Measurements from ENCODE around the gene SHROOM2. TPM values are rescaled to one million over a fixed set of nuclear protein-coding genes. Genes with fewer than 3 reads are reported as not detected.

Gene SHROOM2
- polyA plus RNA-seq, 3 donors, result 17.2 to 19.9 (median 19.8) TPM

- DNase-seq, result no peak
Observed at GRCh38 chrX:9888953-9889470, 102.8 kb downstream of the SHROOM2 start.

DNA sequence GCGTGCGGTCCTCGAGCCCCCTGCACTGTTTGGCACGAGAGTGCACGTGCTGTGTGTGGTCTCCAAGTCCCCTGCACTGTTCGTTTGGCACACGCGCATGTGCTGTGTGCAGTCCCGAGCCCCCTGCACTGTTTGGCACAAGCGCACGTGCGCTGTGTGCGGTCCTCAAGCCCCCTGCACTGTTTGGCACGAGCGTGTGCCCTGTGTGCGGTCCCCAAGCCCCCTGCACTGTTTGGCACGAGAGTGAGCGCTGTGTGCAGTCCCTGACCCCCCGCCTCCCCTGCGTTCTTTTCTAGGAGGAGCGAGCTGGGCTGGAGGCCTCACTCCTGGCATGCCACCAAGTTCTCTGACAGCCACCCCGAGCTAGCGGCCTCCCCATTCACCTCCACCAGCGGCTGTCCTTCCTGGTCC, 104.5 kb downstream of the SHROOM2 start:
- no peak for DNase-seq

DNA sequence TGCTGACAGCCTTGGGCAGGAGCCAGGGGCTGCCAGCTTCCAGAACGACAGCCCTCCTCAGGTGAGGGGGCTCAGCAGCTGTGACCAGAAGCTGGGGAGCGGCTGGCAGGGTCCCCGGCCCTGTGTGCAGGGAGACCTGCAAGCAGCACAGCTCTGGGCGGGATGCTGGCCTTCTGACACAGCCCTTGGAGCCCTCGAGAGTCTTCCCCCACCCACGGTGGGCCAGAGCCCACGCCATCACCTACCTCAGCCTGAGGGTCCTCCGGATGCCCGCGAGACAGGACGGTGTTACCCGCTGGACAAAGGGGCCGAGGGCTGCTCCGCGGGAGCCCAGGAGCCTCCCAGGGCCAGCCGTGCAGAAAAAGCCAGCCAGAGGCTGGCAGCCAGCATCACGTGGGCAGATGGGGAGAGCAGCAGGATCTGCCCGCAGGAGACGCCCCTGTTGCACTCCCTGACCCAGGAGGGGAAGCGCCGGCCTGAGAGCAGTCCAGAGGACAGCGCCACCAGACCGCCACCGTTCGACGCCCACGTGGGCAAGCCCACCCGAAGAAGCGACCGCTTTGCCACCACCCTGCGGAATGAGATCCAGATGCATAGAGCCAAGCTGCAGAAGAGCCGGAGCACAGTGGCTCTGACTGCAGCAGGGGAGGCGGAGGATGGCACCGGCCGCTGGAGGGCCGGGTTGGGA, 109.1 kb downstream of the SHROOM2 start:
- DNase-seq, result no peak

DNA sequence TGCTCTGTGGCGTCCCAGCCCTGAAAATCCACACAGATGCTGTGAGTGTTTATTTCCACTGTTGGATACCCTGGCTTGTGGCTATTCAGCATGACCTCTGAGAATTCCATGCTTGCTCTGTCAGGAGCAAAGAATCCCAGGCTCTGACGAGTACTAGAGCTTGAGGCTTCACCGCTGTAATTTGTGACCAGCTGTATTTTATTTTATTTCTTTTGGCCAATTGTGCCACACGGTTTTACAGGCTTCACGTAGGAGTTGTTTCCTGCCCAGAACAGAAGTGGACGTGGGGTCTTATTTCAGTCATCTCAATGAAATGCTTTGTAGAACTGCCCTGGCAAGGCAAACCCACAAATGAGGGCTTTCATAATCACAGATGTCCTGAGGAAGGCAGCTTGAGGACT, 111.5 kb downstream of the SHROOM2 start:
- DNase-seq, result no peak

GRCh38 chrX:9899640-9900111, 113.4 kb downstream of the SHROOM2 start:
- DNase-seq, result peak; percentile 63

DNA sequence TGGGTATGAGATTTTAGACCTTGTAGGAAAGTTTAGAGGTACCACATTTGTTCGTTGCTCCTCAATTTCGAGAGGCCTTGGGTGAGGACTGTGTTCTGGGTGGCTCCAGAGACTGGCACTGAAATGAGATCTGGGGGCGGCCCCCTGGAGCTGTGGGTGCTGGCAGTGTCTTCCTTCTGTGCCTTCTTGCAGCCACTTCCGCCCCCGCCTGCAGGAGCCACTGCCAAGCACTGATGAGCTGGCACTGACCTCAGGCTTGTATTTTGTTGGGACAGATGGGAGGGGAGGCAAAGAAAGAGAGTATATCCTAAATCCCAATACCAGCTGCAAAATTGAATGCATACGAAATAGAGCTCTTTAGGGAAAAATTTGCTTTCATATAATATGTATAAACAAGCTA, 116.4 kb downstream of the SHROOM2 start:
- DNase-seq, result no peak

DNA sequence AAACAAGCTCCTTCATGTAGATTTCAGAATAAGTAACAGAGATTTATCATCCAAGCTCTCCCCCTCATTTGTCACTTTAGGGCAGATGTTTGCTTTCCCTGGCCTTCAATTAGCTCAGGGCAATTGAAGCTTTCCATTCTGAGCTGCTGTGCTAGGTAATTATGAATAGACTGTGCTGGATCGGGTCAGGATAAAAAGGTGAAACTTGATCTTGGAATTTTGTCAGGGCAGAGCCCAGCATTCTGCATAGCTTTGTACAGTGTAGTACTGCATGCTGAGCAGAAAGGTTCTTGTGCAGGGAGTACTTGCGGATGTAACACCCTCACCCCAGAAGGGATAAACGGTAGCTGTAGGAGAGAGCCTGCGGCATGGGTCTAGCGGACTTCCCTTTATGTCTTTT, 116.9 kb downstream of the SHROOM2 start:
- DNase-seq, result no peak

GRCh38 chrX:9905288-9905687, 119.1 kb downstream of the SHROOM2 start:
- no peak for DNase-seq

GRCh38 chrX:9905721-9906120, 119.5 kb downstream of the SHROOM2 start:
- DNase-seq, result no peak

- no peak for DNase-seq
Observed at GRCh38 chrX:9906919-9907318, 120.7 kb downstream of the SHROOM2 start.

DNA sequence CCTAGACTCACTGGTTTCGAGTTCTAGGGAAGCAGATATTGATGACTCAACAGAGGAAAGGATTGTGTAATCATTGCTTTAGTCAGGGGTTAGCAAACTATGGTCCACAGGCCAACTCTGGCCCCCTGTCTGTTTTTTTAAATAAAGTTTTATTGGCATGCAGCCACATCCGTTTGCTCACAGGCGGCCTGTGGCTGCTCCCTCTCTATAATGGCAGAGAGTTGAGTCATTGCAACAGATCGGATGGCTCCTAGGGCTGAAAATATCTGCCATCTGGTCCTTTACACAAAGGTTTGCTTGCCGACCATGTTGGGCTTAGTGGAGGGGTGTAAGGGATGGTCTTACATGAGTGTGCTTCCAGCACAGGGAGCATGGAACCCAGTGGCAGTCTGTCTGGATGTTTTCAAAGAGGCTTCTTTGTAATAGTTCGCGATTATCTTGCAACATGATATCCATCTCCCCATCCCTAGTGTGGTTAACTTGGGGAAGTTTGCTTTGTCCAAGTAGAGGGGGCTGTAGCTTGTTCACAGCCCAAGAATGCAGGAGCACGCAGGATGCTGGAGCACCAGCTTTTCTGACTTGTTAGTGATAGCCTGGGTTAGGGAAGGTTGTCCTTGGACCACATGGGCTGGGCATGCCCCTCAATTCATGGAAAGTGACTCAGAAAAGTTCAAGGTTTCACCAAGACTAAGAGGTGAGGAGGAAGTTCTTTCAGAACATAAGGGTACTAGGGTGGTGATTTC, 121.6 kb downstream of the SHROOM2 start:
- no peak for DNase-seq

GRCh38 chrX:9909254-9909653, 123.0 kb downstream of the SHROOM2 start:
- DNase-seq, result no peak

- DNase-seq, result peak; percentile 28
Observed at GRCh38 chrX:9911487-9911886, 125.3 kb downstream of the SHROOM2 start.

DNA sequence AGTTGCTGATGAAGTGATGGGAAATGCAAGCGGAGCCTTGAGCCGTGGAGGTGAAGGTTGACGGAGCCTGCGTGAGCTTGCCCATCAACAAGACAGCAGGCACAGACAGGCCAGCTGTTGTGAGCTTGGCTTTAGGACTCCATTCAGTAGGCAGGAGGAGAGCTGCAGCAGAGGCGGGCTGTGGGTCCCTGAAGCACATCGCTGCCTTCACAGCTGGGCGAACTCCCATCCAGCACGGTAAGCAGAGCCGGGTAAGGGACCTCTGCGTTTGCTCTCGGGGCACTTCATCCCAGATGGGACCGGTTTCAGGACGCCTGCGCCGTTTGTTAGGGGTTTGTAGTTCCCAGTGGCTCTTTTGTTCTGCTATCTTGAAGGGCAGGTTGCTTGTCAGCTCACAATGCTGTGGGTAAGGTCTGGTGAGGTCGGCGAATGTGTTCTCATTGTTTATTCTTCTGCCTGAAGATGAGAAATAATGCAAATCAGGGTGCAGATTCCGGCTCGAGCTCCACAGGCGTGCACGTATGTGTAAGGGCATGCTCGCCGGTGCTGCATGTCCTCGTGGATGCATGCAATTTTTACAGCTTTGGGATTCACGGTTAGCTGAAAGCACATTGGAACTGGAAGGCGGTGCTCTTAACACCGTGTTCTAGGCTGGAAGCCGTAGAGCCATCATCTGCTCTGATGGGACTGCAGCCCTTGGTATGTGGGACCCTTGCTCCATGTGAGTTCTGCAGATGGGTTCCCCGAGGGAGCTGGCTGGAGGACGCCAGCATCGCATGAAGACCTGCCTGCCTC, 126.3 kb downstream of the SHROOM2 start:
- DNase-seq, result peak; percentile 37

DNA sequence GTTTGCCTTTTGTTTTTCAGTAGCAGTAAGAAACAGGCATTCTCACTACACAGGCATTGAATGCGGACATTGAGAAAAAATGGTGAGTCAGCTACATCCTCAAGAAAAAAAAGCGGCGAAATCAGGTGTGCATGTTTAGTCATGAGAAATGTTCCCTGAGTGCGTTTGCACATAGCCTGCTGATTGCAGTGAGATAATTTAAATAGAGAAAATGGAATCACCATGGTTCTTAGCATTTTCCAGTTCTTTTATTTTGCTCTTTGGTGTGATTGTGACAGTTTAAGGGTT, 126.9 kb downstream of the SHROOM2 start:
- no peak for DNase-seq

DNA sequence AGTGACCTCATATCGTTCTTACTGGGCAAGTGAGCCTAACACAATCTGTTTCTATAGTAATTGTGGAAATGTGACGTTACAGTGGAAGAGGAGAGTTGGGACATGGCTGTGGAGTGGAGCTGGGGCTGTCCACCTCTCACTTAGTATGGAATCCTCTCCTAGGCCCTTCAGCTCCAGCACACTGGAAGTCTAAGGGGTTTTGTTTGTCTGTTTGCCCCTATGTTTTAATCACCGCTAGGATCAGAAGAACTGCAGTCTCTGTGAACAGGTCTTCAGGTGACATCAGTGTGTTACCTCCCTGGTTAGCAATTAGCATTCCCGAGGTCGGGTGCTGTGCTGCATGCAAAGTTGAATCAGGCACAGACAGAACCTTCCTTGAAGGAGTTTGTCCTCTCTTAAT, 131.6 kb downstream of the SHROOM2 start:
- DNase-seq, result no peak

- DNase-seq, result no peak
Observed at GRCh38 chrX:9919632-9920172, 133.5 kb downstream of the SHROOM2 start.

- DNase-seq, result no peak
Observed at GRCh38 chrX:9921407-9921806, 135.2 kb downstream of the SHROOM2 start.

DNA sequence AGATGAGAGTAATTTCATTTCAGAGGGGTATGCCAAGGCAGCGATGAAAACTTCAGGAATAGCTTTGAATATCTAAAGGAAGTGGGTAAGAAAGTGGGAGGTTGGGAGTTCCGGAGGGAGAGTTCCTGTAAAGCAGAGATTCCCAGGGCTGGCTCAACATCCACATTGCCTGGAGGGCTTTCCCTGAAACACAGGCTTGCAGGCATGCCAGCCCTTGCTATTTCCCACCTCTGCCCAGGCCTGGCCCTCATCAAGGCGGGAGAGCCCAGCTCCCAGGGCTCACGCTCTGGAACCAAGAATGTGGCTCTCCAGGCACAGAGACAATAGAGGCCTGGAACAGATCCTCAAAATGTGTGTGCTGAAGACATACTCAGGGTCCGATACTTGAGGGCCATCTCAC, 137.1 kb downstream of the SHROOM2 start:
- no peak for DNase-seq

DNA sequence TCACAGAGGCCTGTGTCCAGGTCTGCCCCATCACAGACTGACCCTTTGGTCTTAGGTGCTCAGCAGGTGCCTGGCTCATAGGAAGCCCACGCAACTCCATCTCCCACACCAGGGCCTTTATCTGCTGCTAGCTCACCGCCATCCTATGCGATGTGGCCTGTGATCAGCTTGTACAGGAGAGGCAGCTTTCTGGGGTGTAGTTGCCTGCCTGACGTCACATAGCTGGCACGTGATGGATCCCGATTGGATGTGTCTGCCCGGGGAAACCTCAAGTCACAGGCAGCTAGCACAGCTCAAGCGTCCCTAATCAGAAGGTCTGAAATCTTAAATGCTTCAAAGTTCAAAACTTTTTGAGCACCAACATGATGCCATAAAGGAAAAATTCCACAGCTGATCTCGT, 139.8 kb downstream of the SHROOM2 start:
- no peak for DNase-seq

- no peak for DNase-seq
Observed at GRCh38 chrX:9927698-9928482, 141.7 kb downstream of the SHROOM2 start.

DNA sequence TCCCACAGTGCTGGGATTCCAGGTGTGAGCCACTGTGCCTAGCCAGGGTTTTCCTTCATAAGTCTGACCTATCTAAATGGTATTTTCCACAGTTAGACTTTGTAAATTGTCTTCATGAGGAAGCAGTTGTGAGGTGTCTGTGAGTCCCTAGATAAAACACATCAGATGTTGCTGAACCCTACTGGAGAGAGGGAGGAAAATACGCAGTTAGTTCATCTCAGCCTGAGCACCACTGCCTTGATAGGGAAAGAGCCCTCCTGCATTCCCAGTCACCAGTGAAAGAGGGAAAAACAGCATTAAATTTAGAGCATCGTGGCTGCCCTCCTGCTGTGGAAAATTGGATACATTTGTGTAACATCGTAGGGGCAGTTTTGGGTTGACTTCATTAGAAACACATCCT, 149.2 kb downstream of the SHROOM2 start:
- no peak for DNase-seq
